Cardiac septum (tissue), 1 donor: ENCODE measurements around the gene GLUL. TPM values are rescaled to one million over a fixed set of nuclear protein-coding genes. Genes with fewer than 3 reads are reported as not detected.
"Not testable (repeated sequence)": the region's sequence is repeated elsewhere in the genome, so short reads cannot be mapped to it uniquely, and the experiment has no call there.

Experiments used
- DNase-seq: peaks from one replicate; pipeline ENCODE4 v3.0.0-alpha.2; 2020; ENCODE audit warnings: low spot score
- intact Hi-C: fragments of 100-400 bp; cut with DNase I; formaldehyde crosslinking; loops from one replicate; pipeline ENCODE4 v1.14.0; 2022
- total RNA-seq: library from RNA; stranded (reverse); fragmentation: NEBNext Ultra II Directional; extraction: Animal tissue kit (Norgen Biotek cat#: 25700); gene quantifications from one replicate; pipeline ENCODE4 v1.2.1, GENCODE V29; 2021
- donor health status: DM: no; HTN: no; CAD: no.

GLUL gene
- total RNA-seq, 1 donor from 2014 or later, result 231 TPM

DNA sequence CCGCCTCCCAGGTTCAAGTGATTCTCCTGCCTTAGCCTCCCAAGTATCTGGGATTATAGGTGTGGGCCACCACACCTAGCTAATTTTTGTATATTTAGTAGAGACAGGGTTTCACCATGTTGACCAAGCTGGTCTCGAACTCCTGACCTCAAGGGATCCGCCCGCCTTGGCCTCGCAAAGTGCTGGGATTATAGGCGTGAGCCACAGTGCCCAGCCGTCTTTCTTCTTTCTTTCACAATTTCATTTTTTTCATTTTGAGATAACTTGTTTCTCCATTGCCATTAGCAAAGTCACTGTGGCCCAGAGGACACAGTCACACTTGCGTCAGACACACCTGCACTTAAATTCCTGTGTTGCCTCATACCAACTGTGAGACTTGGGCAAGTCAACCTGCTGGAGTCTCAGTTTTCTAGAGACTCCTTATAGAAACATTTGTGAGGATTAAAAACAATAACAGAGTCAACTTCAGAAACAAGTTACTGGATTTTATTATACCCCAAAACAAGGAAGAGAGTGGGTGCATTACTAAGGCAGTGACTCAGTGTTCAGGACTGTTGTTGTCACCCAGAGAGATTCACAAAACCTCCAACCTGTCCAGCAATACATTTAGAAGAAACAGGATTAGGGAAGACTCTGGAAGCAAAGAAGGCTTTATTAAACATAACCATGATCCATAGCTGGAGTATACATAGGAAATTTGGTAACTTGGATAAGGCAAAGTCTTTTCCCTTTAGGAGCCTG is 6.2 kb upstream of the GLUL start:
- intact Hi-C loops, result no loop called here
- DNase-seq, result no peak

DNA sequence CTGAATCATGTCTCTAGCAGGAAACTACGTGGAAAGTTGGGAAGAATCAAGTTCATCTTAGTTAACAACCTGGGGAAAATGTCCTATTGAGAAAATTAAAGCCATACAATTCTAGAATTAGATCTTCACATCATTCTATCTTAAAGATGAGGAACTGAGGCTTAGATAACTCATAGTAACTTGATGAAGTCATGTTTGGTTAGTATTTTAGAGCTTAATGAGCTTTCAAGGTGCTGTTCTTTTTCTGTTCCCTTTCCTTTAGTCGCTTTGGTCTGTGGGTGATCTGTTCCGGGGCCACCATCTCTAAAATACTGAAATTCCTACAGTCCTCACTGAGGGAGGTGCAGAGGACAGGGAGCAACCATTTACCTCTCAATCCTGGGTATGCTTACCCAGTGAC is 4.3 kb upstream of the GLUL start:
- intact Hi-C loops, result loop anchor here (1.0 kb wide), 2 partner anchors 253 to 311 kb away; no protein-coding TSS in a partner anchor
- no peak for DNase-seq

DNA sequence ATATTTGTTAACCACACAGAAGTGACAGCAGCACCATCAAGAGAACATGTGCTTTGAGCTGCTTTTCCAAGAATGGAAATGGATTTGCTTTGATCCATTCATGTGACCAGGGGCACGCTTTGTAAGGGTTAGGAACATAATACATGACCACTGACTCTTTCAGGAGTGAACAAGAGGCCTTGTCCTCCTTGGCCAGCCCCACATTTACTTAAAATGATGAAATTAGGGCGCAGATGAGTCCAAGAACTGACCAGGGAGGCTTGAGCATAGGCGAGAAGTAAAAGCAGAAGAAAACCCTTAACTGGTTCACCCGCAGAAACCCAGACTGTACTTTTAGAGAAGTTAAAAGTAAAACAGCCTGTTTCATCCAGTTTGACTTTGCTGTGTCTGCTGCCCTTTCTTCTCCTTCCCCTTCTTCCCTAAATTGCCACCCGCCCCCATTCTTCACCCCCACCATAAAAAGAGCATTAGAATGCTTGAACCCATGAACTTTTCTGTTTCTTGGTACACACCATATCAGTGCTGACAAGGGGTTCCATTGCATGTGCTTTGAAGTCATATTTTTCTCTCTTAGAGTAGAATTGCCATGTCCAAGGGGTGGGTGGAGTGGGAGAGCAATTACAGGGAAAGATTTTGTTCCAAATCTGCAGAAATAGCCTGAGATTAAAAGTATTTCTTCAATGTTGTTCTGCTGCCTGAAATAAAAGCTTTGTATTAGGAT is 2.6 kb upstream of the GLUL start:
- intact Hi-C loops, result loop anchor here (5.0 kb wide), 1 partner anchor 92 kb away; no protein-coding TSS in a partner anchor
- no peak for DNase-seq

DNA sequence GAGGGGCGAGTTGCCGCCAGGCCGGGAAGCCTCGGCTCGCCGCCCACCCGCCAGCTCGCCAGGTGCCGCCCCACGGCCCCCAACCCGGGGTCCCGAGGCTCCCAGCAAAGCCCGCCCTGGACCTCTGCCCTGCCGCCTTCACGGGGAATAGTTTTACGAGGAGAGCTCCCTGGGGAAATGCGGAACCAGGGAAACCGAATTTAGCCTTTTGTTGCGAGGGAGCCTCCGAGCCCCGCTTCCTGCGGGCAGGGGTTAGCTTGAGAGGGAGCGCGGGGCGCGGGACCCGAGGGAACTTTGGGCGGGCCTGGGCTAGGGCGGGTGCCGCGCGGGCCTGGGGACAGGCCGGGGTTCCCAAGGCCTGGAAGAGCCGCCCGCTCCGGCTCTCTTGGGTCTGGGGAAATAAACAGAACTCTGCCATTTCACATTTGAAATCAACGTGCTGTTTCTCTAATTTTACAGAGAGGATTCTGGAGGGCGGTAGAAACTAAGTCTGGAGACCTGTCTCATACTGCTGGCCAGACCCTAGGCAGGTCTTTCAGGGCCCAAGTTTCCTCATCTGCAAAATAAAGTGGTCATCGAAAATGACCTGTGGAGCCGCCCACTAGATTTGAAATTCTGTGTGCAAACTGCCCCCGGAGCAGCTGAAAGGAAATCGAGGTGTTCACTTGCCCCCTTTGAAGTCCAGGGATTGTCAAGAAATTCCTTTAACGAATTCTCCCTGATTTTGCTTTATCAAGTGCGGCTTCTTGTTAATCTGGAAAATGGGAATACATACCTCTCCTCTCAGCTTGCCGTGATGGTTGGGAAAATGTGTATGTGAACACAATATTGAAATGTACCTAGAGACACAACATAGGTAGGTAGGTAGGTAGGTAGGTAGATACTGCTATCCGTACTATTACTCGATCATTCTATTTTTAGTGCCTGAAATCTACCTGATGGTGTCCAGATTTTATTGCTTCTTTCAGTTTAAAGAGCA is 749 bp upstream of the GLUL start:
- intact Hi-C loops, result loop anchor here (5.0 kb wide), 1 partner anchor 90 kb away; no protein-coding TSS in a partner anchor
- DNase-seq, result no peak

DNA sequence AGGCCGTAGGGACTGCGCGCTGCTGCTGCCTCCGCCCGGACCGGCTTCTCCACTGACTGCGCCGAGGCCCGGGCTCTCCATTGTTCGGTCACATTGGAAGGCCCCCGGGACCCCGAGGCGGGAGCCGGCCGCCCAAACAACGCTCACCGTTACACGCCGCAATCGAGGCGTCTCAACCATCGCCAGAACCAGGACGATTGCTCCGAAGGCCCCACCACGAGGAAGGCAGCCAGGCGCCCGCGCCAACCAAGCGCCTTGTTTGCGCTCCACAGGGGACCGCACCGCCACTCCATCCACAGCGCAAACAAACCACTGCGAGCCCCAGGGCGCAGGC is 595 bp downstream of the GLUL start:
- DNase-seq, result no peak
- intact Hi-C loops, result loop anchor here (2.0 to 5.0 kb wide), 2 partner anchors 28 to 89 kb away; no protein-coding TSS in a partner anchor

DNA sequence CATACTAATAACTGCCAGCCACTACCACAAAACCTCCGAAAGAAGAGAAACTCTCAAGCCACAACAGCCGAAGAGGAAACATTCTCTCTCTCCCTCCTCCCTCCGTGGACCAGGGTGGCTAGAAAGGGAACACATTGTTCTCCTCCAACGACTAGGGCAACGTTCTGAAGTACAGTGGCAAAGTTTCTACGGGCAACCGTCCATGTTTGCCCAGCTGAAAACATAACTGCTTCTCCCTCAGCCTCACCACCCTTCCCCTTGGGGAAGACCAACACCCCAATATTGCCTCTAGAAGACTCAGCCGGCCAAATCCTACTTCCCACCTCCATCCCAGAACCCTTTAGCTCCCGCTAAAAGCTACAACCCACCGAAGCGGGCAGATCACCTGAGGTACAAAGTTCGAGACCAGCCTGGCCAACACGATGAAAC is 2.0 kb downstream of the GLUL start:
- no peak for DNase-seq
- intact Hi-C loops, result loop anchor here (1.0 to 5.0 kb wide), 3 partner anchors 27 to 87 kb away; no protein-coding TSS in a partner anchor

DNA sequence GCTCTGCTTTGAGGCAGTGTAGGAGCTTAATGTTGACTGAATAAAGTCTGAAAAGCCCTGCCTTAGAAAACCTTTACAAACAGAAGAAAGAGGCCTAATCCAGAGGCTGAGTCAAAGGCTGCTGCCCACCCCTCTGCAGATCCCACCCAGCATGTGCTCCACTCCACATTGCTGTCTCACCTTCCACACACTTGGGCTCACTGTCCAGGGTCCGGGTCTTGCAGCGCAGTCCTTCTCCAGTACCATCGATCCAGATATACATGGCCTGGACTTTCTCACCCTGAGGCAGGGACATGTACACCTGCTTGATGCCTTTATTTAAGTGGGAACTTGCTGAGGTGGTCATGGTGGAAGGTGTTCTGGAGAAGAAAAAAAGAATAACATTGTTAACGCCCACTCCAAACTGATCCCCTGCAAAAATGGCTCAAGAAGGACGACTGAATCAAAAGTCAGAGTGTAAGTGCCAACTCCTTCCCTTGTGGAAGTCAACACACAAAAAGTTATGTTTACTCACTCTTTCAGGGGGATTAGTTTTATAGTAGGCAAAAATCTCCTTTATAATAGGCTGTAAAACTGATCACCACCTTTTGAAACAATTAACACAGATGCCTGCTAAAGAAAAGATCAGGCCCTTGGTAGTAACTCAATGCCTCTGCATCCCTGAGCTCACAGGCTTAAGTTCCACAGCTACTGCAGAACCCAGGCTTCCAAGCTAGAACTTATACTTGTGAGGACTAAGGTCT is 3.0 kb downstream of the GLUL start:
- intact Hi-C loops, result no loop called here

DNA sequence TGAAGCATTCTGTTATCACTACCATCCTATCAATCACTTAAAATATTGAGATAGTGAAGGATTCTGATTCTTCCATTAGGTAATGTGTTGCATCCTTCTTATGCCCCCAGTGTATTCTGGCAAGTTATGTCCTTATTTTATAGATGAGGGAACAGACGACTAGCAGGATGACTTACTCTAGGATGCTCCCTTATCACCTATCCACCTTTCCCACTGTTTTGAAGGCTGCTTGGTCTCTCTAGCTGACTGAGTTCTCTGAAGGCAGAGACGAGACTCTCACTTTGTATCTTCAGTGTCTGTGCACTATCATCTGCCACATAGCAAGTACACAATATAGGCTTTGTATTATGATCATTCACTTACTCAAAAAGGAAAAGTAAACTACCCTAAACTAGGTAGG is 4.0 kb downstream of the GLUL start:
- no peak for DNase-seq
- intact Hi-C loops, result no loop called here

More for the DNA sequence above, 3.0 kb downstream of the GLUL start:
- no peak for DNase-seq

DNA sequence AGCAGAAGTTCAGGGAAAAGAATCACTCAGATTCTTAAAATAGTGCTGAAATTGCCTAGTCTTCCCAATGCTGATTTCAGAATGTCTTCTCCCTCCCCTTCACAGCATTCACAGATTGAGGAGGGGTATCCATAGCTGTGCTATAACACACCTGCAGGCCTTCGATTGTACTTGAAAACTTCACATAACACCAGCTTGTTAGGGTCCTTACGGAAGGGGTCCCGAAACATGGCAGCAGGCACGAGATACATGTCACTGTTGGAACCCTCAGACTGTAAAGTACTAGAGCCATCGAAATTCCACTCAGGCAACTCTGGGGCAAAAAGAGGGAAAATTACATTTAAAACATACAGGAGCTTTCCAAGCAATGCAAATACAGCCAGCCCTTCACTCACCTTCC is 4.6 kb downstream of the GLUL start:
- DNase-seq, result no peak
- intact Hi-C loops, result no loop called here

DNA sequence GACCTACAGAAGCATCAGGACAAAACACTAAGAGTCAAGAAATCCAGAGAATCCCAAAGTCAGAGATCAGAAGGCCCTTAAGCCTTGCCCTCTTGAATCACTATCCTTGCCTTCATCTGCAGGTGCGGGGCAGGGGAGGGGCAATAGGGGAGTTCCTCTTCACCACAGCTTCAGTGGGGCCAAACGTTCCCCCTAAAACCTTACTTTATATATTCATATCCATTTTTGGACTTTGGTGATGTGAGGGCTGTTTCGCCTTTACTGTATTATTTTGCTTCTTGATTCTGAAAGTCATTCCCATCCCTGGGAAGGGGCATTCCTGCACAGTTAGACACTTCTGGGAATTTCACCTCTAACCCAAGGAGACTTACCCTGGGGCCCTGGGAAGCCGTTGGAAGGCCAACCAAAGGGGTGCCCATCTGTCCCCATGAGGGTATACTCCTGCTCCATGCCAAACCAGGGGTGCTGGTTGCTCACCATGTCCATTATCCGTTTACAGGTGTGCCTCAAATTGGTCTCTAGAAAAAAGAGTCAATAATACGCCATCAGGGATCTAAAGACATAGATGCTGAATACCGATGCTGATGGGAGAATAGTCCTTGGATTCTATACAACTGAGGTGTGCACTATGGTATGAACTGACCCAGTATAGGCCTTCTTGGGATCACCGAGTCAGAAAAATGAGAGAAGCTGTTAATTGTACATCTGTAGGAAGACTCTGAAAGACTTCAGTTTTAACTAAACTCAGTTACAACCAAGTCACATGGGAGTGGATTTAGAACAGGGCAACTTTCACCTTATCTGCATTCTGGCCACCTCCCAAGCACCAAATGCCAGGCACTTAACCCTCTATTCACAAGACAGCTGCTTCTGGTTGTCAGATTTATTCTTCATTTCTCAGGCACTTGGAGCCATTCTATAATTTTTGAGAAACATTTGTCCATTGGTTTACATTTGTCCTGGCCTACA is 5.4 kb downstream of the GLUL start:
- intact Hi-C loops, result no loop called here
- DNase-seq, result no peak

DNA sequence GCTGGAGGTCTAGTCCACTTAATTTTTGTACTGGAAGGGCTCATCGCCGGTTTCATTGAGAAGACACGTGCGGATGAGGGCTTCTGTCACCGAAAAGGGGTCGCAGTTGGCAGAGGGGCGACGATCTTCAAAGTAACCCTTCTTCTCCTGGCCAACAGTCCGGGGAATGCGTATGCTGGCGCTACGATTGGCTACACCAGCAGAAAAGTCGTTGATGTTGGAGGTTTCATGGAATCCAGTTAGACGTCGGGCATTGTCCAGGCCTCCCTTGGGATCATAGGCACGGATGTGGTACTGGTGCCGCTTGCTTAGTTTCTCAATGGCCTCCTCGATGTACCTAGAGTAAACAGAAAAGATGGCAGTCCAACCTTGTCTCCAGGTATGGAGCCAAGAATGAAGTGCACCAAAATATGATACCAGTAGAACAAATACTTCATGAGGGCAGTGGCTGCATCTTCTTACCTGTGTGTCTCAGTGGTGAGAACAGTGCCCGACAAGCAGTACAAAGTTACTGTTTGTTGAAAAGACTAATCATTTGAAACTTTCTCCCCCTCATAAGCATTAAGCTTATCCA is 7.1 kb downstream of the GLUL start:
- no peak for DNase-seq

DNA sequence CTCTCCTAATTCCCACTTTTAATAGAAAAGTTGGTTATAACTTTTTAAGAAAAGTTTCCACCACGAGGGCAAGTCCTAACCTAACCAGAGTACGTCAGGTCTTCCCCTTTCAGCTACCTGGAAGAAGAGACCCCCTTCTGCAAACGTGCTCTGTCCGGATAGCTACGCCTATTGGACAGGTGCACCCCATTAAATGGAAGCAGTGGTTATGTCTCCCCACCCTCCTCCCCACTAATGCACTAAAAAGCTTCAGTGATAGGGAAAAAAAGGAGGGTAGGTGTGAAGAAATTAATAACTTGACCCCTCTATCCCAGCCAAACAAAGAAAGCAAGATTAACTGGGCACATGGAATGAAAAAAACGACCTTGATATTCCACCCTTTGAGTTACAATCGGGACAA is 7.7 kb downstream of the GLUL start:
- intact Hi-C loops, result no loop called here
- DNase-seq, result no peak

More for the DNA sequence above, 7.1 kb downstream of the GLUL start:
- intact Hi-C loops, result no loop called here

DNA sequence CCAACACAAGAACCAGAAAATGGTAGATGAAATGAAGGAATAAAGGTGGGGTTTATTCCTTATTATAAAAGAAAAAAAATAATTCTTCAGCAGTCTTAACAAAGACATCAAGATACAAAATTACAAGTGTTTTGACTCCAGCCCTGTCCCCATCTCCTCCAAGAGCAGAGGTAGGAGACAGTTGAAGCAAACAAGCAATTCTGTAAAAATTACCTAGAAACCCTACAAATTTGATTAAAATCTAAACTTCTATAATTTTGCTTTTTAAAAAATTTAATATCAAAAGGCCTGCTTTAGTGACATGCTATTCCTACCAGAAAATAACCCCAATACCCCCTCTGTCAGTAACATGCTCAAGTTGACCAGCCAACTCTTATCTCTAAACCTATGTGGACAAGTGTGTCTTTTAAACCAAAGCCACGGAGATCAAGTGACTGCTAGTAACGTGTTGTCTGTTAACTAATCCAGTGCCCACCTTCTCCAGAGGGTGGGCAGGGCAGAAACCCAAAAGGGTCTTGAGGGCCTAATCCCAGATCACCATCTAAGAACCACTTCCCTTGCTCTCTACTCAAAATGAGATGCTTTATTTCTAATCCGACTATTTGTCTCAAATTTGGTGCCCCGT is 8.4 kb downstream of the GLUL start:
- intact Hi-C loops, result no loop called here

DNA sequence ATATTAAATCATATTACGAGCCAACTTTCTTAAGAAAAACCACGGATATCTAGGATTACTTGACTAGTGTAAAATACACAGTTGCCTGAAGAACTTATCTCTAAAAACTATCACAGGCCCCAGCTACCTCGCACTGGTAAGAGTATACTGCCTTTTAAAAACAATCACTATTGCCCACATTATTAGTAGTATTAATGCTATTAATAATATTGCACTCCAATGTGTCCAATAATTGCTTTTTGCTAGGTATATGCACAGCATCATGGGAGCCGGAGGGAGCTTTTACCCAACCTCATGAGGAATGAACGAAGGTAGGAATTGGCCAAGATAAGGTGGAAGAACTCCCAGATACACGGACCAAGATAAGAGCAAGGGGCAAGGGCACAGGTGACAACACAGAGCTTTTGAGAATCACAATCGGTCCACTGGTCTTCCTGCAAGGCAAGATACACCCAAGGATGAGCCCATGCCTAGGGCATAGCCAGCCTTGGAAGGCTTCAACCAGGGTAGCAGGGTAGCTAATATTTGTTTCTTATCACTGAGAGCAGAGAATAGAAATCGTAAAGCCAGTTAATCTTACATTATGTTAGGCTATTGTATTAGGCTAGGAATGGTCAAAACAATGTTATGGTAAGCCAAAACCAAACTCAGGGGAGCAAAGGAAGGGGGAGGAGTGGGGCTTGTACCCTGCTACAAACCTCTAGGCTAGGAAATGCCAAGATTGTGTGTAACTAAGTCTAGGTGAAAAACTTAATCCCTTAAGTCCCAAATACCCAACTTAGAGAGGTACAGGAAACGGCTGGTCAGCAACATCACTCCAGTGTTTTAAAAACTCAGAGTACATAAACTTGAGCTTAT is 9.4 kb downstream of the GLUL start:
- no peak for DNase-seq
- intact Hi-C loops, result no loop called here

More for the DNA sequence above, 8.4 kb downstream of the GLUL start:
- no peak for DNase-seq

DNA sequence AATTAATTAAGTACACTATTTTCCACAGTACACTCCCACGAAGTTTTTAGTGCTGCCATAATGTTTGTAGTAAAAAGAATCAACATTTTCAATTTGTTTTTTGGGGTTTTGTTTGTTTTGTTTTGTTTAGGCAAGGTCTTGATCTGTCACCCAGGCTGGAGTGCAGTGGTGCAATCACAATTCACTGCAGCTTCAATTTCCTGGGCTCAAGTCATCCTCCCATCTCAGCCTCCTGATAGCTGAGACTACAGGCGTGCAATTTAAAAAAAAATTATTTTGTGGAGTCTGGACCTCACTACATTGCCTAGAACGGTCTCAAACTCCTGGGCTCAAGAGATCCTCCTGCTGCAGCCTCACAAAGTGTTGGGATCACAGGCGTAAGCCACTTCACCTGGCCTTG is 11.4 kb downstream of the GLUL start:
- intact Hi-C loops, result no loop called here
- DNase-seq, result no peak

DNA sequence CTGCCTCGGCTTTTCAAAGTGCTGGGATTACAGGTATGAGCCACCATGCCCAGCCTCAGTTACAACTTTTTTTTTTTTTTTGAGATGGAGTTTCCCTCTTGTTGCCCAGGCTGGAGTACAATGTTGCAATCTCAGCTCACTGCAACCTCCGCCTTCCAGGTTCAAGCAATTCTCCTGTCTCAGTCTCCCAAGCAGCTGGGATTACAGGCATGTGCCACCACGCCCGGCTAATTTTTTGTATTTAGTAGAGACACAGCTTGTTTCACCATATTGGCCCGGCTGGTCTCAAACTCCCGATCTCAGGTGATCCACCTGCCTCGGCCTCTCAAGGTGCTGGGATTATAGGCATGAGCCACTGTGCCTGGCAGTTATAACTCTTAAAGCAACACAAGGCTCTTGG is 11.8 kb downstream of the GLUL start:
- DNase-seq, intact Hi-C loops: not testable (repeated sequence)
